Calu3 (cell line): ENCODE results near the gene CNGA2. TPM values are rescaled to one million over a fixed set of nuclear protein-coding genes. Genes with fewer than 3 reads are reported as not detected.
"Not testable (repeated sequence)": the region's sequence is repeated elsewhere in the genome, so short reads cannot be mapped to it uniquely, and the experiment has no call there.

ENCODE experiments used
- BruUV-seq: library from RNA; stranded (reverse); fragments of 400-500 nt; replicated peaks from 2 replicates; lab custom pipeline; 2021; lab: Mats Ljungman, UMichigan
- CTCF ChIA-PET: fragments of 300-600 bp; sonication (Branson Sonifier 250); formaldehyde crosslinking; loops from one replicate; lab custom pipeline; 2022; ENCODE audit warnings: antibody characterized with exemption; lab: Charles Lee
- DNase-seq: peaks from one replicate; pipeline ENCODE4 v3.0.0; 2022
- H3K27ac Mint-ChIP-seq: one replicate; pipeline ENCODE4 v1.8.0; 2022; ENCODE audit warnings: mixed read lengths; ENCODE audit not compliant: unreplicated experiment
- H3K27me3 Mint-ChIP-seq: one replicate; pipeline ENCODE4 v1.8.0; 2022; ENCODE audit warnings: mixed read lengths; ENCODE audit not compliant: unreplicated experiment
- H3K36me3 Mint-ChIP-seq: one replicate; pipeline ENCODE4 v1.8.0; 2022; ENCODE audit warnings: mild to moderate bottlenecking, moderate library complexity, mixed read lengths; ENCODE audit not compliant: insufficient read depth, unreplicated experiment
- H3K4me1 Mint-ChIP-seq: one replicate; pipeline ENCODE4 v1.8.0; 2022; ENCODE audit warnings: mild to moderate bottlenecking, low read depth, mixed read lengths; ENCODE audit not compliant: unreplicated experiment
- H3K4me3 Mint-ChIP-seq: one replicate; pipeline ENCODE4 v1.8.0; 2022; ENCODE audit warnings: mild to moderate bottlenecking, low read depth, moderate library complexity, mixed read lengths; ENCODE audit not compliant: unreplicated experiment
- H3K9me3 Mint-ChIP-seq: one replicate; pipeline ENCODE4 v1.8.0; 2022; ENCODE audit warnings: low read depth, mixed read lengths; ENCODE audit not compliant: unreplicated experiment
- CTCF ChIP-seq: fragments of 200-600 bp; IDR thresholded peaks from one replicate; pipeline ENCODE4 v1.8.0; 2022; ENCODE audit warnings: antibody characterized with exemption; ENCODE audit not compliant: unreplicated experiment
- intact Hi-C: fragments of 100-400 bp; cut with micrococcal nuclease; formaldehyde crosslinking; loops from one replicate; pipeline ENCODE4 v1.10.0; 2022; ENCODE audit not compliant: unreplicated experiment
- total RNA-seq: library from RNA; stranded (reverse); gene quantifications from 2 replicates; pipeline ENCODE4 v1.2.3, GENCODE V29; 2022

Gene CNGA2
- total RNA-seq, 1 experiment from 2014 or later: not detected

DNA sequence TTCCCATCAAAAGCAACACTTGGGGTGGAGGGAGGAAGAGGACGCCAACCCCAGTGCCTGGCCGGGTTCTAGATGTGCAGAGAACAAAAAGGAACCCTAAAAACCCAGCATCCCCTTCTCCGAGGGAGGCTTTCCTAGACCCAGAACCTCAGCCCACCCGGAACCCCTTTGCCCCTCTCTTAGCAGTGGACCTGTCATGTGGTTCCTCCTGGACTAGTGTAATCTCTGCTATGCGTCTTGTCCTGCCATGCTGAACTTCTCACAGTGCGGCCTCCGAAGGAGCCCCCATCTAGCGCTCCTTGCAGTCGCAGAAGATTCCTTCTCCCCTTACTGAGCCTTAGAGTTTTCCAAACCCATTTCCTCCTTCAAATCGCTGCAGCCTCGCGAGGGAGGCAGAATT is 40.4 kb upstream of the CNGA2 start:
- intact Hi-C loops: no loop called here
- H3K36me3 Mint-ChIP-seq: no peaks in the 10 kb centered on the region
- BruUV-seq: no TSS peak
- H3K9me3 Mint-ChIP-seq: no peaks in the 10 kb centered on the region
- H3K27me3 Mint-ChIP-seq: peaks cover 24% of the 10 kb centered on the region
- no peak for DNase-seq
- no peaks in the 10 kb centered on the region for H3K4me1 Mint-ChIP-seq
- TF ChIP-seq CTCF: no peak
- CTCF ChIA-PET: no interaction called here
- no peak overlapping the region for H3K4me3 Mint-ChIP-seq
- H3K27ac Mint-ChIP-seq: no peak overlapping the region

DNA sequence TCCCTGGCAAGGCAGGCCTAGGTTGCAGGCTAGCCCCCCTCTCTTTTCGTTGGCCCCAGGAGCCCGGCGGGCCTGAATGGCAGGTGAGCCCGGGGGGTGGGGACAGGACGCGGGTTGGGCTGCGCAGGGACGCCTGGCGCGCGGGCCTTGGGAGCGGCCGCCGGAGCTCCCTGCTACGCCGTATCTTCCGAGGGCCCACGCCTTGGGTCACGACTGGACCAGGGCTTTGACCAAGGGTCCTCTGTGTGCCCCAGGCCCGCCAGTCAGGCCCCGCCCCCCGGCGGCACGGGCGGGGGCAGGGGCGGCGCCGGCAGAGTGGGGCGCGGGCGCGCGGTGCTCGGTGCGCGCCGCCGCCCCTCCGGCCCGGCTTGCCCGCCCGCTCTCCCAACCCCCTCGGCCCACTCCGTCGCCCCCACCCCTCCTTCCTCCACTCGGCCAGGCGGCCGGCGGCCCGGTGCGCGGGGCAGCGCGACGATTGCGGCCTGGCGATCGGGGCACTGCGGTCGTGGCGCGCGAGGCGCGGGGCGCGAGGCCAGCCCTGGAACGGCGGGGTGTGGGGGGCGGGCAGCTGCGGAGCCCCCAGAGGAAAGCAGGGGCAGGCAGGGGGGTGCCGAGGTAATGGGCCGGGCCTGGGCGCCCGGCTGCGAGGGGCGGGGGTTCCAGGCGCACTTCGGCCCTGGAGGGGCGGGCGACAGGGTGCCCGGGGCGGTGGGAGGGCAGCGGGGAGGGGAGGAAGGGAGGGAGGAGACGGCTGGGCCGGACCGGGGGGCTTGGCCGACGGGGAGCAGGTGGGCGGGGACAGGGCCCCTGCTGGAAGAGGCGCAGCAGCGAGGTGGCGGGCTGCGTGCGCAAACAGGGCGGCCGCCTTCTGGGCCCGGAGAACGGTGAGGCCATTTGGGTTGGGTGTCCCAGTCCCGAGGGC is 39.6 kb upstream of the CNGA2 start, which contains the start of gene PRRG3:
PRRG3 (plus strand) TSS at position 798 of the 922 bp plus-strand sequence. CDS start 3,357 bp downstream, outside the sequence.
- no peak within 1 kb of the TSS for H3K27ac Mint-ChIP-seq
- no peak within 1 kb of the TSS for H3K4me3 Mint-ChIP-seq
- H3K4me1 Mint-ChIP-seq: no peaks in the 10 kb centered on the region
- peaks cover 32% of the 10 kb centered on the region for H3K27me3 Mint-ChIP-seq
- TF ChIP-seq CTCF: no peak
- intact Hi-C loops: no loop called here
- H3K9me3 Mint-ChIP-seq: no peaks in the 10 kb centered on the region
- no peaks in the 10 kb centered on the region for H3K36me3 Mint-ChIP-seq
- no peak for DNase-seq
- CTCF ChIA-PET: no interaction called here
- no TSS peak for BruUV-seq

DNA sequence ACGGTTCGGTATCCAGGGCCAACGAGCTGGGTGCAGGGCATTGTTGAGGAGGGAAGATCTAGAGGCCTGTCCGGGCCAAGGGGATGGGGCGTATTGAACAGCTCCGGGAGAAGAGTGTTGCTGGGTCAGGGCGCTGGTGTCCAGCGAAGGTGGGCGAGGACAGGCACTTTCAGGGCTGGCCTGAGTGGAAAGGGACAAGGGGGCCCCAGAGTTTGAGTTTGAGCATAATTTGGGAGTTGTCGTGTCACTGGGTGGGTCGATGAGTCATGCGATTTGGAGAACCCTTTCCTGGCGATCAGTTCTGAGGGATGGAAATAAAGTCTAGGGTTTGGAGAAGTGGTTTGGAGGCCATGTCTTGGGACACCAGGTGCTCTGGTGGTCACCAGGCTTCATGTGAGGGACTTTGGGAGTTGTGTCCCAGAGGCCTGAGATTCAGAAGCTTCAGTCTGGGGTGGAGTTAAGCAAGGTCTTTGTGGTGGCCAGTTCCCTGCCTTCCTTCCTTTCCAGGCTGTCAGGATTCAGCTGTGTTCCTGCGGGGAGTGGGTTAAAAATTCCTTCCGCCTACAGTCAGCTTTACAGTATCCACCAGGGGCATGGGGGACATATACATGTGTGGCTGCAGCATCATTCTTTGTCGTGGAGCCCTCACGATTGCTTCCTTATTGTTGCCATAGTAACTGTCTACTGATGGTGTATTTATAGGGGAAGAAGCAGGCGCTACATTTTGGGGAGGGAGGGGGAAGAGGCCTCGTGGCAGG is 38.8 kb upstream of the CNGA2 start:
- no peak for DNase-seq
- CTCF ChIA-PET: no interaction called here
- Mint-ChIP-seq H3K27me3 (peaks cover 37% of the 10 kb centered on the region), H3K9me3 (no peaks in the 10 kb centered on the region), H3K4me1 (no peaks in the 10 kb centered on the region), H3K27ac (no peak overlapping the region), H3K36me3 (no peaks in the 10 kb centered on the region), H3K4me3 (no peak overlapping the region)
- no peak for TF ChIP-seq CTCF
- intact Hi-C loops: no loop called here
- BruUV-seq: no TSS peak

- CTCF ChIA-PET, H3K4me1 Mint-ChIP-seq, H3K36me3 Mint-ChIP-seq: not testable (repeated sequence)
These were observed 37.5 kb upstream of the CNGA2 start for GRCh38 chrX:151697082-151697481.

More at GRCh38 chrX:151697082-151697481, 37.5 kb upstream of the CNGA2 start:
- H3K27ac Mint-ChIP-seq, DNase-seq, intact Hi-C loops, H3K4me3 Mint-ChIP-seq, BruUV-seq, H3K9me3 Mint-ChIP-seq: not testable (repeated sequence)
- H3K27me3 Mint-ChIP-seq: peaks cover 37% of the 10 kb centered on the region
